ENCODE measurements around the gene OR10G8.

Gene OR10G8

GRCh38 chr11:124078591-124078990 lies 52.0 kb downstream of the OR10G8 start:
- no peak for DNase-seq (ENCODE audit: low read depth)

GRCh38 chr11:124079631-124080326 lies 53.2 kb downstream of the OR10G8 start:
- no peak for DNase-seq (ENCODE audit: low read depth)
